Keratinocyte (primary cell): Measurements from ENCODE around the gene CHSY1.

ENCODE experiments used
- CTCF ChIP-seq, 3 experiments: IDR thresholded peaks in 1 of 3; conservative IDR thresholded peaks in 1 of 3; optimal IDR thresholded peaks in 1 of 3; 2 replicates in 2 of 3; 3 replicates in 1 of 3; pipeline versions ENCODE3 to v1.5.1; 2011; ENCODE audit warnings: low read length in 3 of 3, mild to moderate bottlenecking in 3 of 3, moderate library complexity in 2 of 3, control low read depth in 1 of 3, inconsistent platforms in 1 of 3; ENCODE audit not compliant: insufficient read depth in 2 of 3; ENCODE audit errors: extremely low read depth in 1 of 3
- EZH2 ChIP-seq: IDR thresholded peaks from one replicate; pipeline ENCODE4 v1.6.1; 2012; ENCODE audit warnings: inconsistent platforms, mild to moderate bottlenecking, low read length, moderate library complexity

- peak in 2 of 3 experiments; percentile 29 to 39 for TF ChIP-seq CTCF (optimal IDR thresholded peaks at IDR 0.05 in 1 of 3, IDR thresholded peaks at IDR 0.05 in 1 of 3, conservative IDR thresholded peaks at IDR 0.05 in 1 of 3; ENCODE audit: extremely low read depth in 1 of 3, insufficient read depth in 2 of 3, low read length in 3 of 3)
- TF ChIP-seq EZH2 = no peak
Observed at GRCh38 chr15:101276501-101277037, 24.7 kb upstream of the CHSY1 start.
